Mesenchymal stem cell (in vitro differentiated cells and primary cell): ENCODE data around the gene FOXB2.
"Not testable (repeated sequence)": the region's sequence is repeated elsewhere in the genome, so short reads cannot be mapped to it uniquely, and the experiment has no call there.

ENCODE experiments used
- DNase-seq: peaks from one replicate; pipeline ENCODE4 v3.0.0-alpha.2; 2013
- H2AFZ ChIP-seq: one replicate; pipeline ENCODE4 v1.6.1; 2013; ENCODE audit warnings: low read depth, mild to moderate bottlenecking, control low read depth, inconsistent platforms, low read length, moderate library complexity
- H2AK5ac ChIP-seq: 2 replicates; pipeline ENCODE4 v1.6.1; 2013; ENCODE audit warnings: low read length, moderate library complexity, mild to moderate bottlenecking, inconsistent platforms; ENCODE audit not compliant: severe bottlenecking
- H2BK120ac ChIP-seq: one replicate; pipeline ENCODE4 v1.6.1; 2013; ENCODE audit warnings: low read depth, mild to moderate bottlenecking, inconsistent platforms, low read length, moderate library complexity
- H2BK12ac ChIP-seq, 2 experiments: one replicate each; pipeline ENCODE4 v1.6.1; 2013; ENCODE audit warnings: inconsistent platforms in 2 of 2, low read length in 2 of 2, mild to moderate bottlenecking in 2 of 2, moderate library complexity in 2 of 2, control low read depth in 1 of 2
- H2BK15ac ChIP-seq: one replicate; pipeline ENCODE4 v1.6.1; 2013; ENCODE audit warnings: mild to moderate bottlenecking, low read depth, inconsistent platforms; ENCODE audit not compliant: poor library complexity, severe bottlenecking
- H2BK5ac ChIP-seq: 2 replicates; pipeline ENCODE4 v1.6.1; 2013; ENCODE audit warnings: low read depth, mild to moderate bottlenecking, low read length, control low read depth, inconsistent platforms; ENCODE audit not compliant: poor library complexity, severe bottlenecking
- H3K14ac ChIP-seq, 2 experiments: one replicate each; pipeline ENCODE4 v1.6.1; 2013; ENCODE audit warnings: inconsistent platforms in 2 of 2, low read length in 2 of 2, control low read depth in 1 of 2, mild to moderate bottlenecking in 1 of 2, moderate library complexity in 1 of 2
- H3K18ac ChIP-seq, 2 experiments: one replicate each; pipeline ENCODE4 v1.6.1; 2013; ENCODE audit warnings: inconsistent platforms in 2 of 2, low read length in 2 of 2, control low read depth in 1 of 2, low read depth in 1 of 2, mild to moderate bottlenecking in 1 of 2
- H3K23ac ChIP-seq, 2 experiments: one replicate each; pipeline ENCODE4 v1.6.1; 2013; ENCODE audit warnings: inconsistent platforms in 2 of 2, low read length in 2 of 2, mild to moderate bottlenecking in 2 of 2, moderate library complexity in 2 of 2, control low read depth in 1 of 2
- H3K27ac ChIP-seq: 2 replicates; pipeline ENCODE4 v1.5.1; 2013; ENCODE audit warnings: mild to moderate bottlenecking, moderate library complexity, low read length, control low read depth, inconsistent platforms; ENCODE audit not compliant: poor library complexity, severe bottlenecking
- H3K27me3 ChIP-seq, 2 experiments: 2 replicates each; pipeline versions ENCODE4 v1.6.1 to v1.7.0; 2013; ENCODE audit warnings: low read length in 2 of 2, mild to moderate bottlenecking in 2 of 2, moderate library complexity in 2 of 2, control low read depth in 1 of 2, inconsistent platforms in 1 of 2; ENCODE audit not compliant: control insufficient read depth in 1 of 2, insufficient read depth in 1 of 2
- H3K36me3 ChIP-seq, 2 experiments: 2 replicates each; pipeline versions ENCODE4 v1.6.1 to v1.7.0; 2013; ENCODE audit warnings: low read length in 2 of 2, control low read depth in 1 of 2, inconsistent platforms in 1 of 2, low read depth in 1 of 2, mild to moderate bottlenecking in 1 of 2; ENCODE audit not compliant: insufficient read depth in 2 of 2, control insufficient read depth in 1 of 2
- H3K4ac ChIP-seq, 2 experiments: one replicate each; pipeline ENCODE4 v1.6.1; 2013; ENCODE audit warnings: inconsistent platforms in 2 of 2, low read length in 2 of 2, mild to moderate bottlenecking in 2 of 2, moderate library complexity in 2 of 2, control low read depth in 1 of 2, low read depth in 1 of 2
- H3K4me1 ChIP-seq: 2 replicates; pipeline ENCODE4 v1.6.1; 2013; ENCODE audit warnings: low read depth, low read length, control low read depth; ENCODE audit not compliant: control insufficient read depth, insufficient read depth
- H3K4me2 ChIP-seq: 2 replicates; pipeline ENCODE4 v1.6.1; 2013; ENCODE audit warnings: low read length, mild to moderate bottlenecking, inconsistent platforms; ENCODE audit not compliant: poor library complexity, severe bottlenecking
- H3K4me3 ChIP-seq, 2 experiments: 2 replicates each; pipeline versions ENCODE4 v1.5.1 to v1.7.0; 2013; ENCODE audit warnings: low read length in 2 of 2, mild to moderate bottlenecking in 2 of 2, control low read depth in 1 of 2, low read depth in 1 of 2; ENCODE audit not compliant: insufficient read depth in 1 of 2
- H3K79me1 ChIP-seq: replicated peaks from 2 replicates; pipeline ENCODE4 v1.6.1; 2013; ENCODE audit warnings: mild to moderate bottlenecking, control low read depth, low read length, inconsistent platforms; ENCODE audit not compliant: poor library complexity, severe bottlenecking
- H3K9ac ChIP-seq: 2 replicates; pipeline ENCODE4 v1.7.0; 2013; ENCODE audit warnings: mild to moderate bottlenecking, low read length, moderate library complexity
- H3K9me3 ChIP-seq: 2 replicates; pipeline ENCODE4 v1.7.0; 2013; ENCODE audit warnings: mild to moderate bottlenecking, low read length; ENCODE audit not compliant: control insufficient read depth
- H4K8ac ChIP-seq: one replicate; pipeline ENCODE4 v1.6.1; 2013; ENCODE audit warnings: inconsistent platforms, mild to moderate bottlenecking, low read length, moderate library complexity
- H4K91ac ChIP-seq: one replicate; pipeline ENCODE4 v1.6.1; 2013; ENCODE audit warnings: mild to moderate bottlenecking, low read length, inconsistent platforms
- WGBS: methylation state at CpG from one replicate; pipeline ENCODE4 v1.1.7; 2013; ENCODE audit warnings: mixed read lengths; 5-methylcytosine and 5-hydroxymethylcytosine counted together

Gene FOXB2

GRCh38 chr9:77040340-77040739 lies 20.9 kb downstream of the FOXB2 start:
- no peaks in the 10 kb centered on the region for H3K79me1 ChIP-seq
- H2BK5ac ChIP-seq = no peak overlapping the region
- H3K14ac ChIP-seq = no peak overlapping the region

GRCh38 chr9:77043743-77044142 lies 24.3 kb downstream of the FOXB2 start:
- not testable (repeated sequence) for DNase-seq, H3K9me3 ChIP-seq, H4K8ac ChIP-seq, H2AFZ ChIP-seq, H3K27ac ChIP-seq, H3K79me1 ChIP-seq, H2BK120ac ChIP-seq, H3K18ac ChIP-seq, H2BK12ac ChIP-seq, H2AK5ac ChIP-seq, H2BK5ac ChIP-seq, H3K36me3 ChIP-seq, H2BK15ac ChIP-seq, H3K14ac ChIP-seq, H3K4me2 ChIP-seq, H3K4ac ChIP-seq, H4K91ac ChIP-seq, H3K4me1 ChIP-seq, H3K9ac ChIP-seq, H3K4me3 ChIP-seq, H3K23ac ChIP-seq
- WGBS = no CpG with 5 or more reads among the region's 4 CpGs
- peaks cover 21 to 39% of the 10 kb centered on the region in 2 experiments for H3K27me3 ChIP-seq

More at GRCh38 chr9:77040340-77040739, 20.9 kb downstream of the FOXB2 start:
- Histone ChIP-seq H3K23ac (no peak overlapping the region), H3K9me3 (no peaks in the 10 kb centered on the region), H2BK12ac (no peak overlapping the region), H4K91ac (no peak overlapping the region), H3K4me1 (no peaks in the 10 kb centered on the region), H2BK120ac (no peak overlapping the region), H3K9ac (no peak overlapping the region), H3K4me3 (no peak overlapping the region), H4K8ac (no peak overlapping the region), H3K27ac (no peak overlapping the region), H3K27me3 (peaks cover 15 to 19% of the 10 kb centered on the region in 2 experiments), H3K4me2 (no peak overlapping the region), H2BK15ac (no peak overlapping the region), H3K36me3 (no peaks in the 10 kb centered on the region), H2AK5ac (no peak overlapping the region), H3K4ac (no peak overlapping the region), H2AFZ (no peak overlapping the region), H3K18ac (no peak overlapping the region)
- WGBS = 68% methylated on average over 7 of the region's 7 CpGs
- DNase-seq = no peak

- H4K8ac ChIP-seq, H2BK5ac ChIP-seq, H2AFZ ChIP-seq, H3K18ac ChIP-seq, H3K36me3 ChIP-seq, H3K4me1 ChIP-seq, H3K23ac ChIP-seq, H4K91ac ChIP-seq, H3K27ac ChIP-seq, H2BK15ac ChIP-seq, H2BK120ac ChIP-seq, H3K4ac ChIP-seq, H3K4me3 ChIP-seq, DNase-seq, H3K14ac ChIP-seq, H3K9me3 ChIP-seq, H3K9ac ChIP-seq, H2BK12ac ChIP-seq, H3K79me1 ChIP-seq, H3K4me2 ChIP-seq, H2AK5ac ChIP-seq: not testable (repeated sequence)
- peaks cover 6 to 16% of the 10 kb centered on the region in 2 experiments for H3K27me3 ChIP-seq
- 98% methylated on average over 9 of the region's 31 CpGs for WGBS
Observed at GRCh38 chr9:77060681-77061080, 41.2 kb downstream of the FOXB2 start.

- H2AFZ ChIP-seq = no peak overlapping the region
Observed at GRCh38 chr9:77063645-77064285, 44.3 kb downstream of the FOXB2 start.

More at GRCh38 chr9:77063645-77064285, 44.3 kb downstream of the FOXB2 start:
- no peak overlapping the region for H4K91ac ChIP-seq
- no peak overlapping the region for H3K27ac ChIP-seq
- no peak overlapping the region for H3K18ac ChIP-seq
- H2BK120ac ChIP-seq = no peak overlapping the region
- H3K4me1 ChIP-seq = peaks cover 1% of the 10 kb centered on the region
- H2BK5ac ChIP-seq = no peak overlapping the region
- no peaks in the 10 kb centered on the region for H3K79me1 ChIP-seq
- no peak overlapping the region for H2AK5ac ChIP-seq
- 72% methylated on average over 6 of the region's 6 CpGs for WGBS
- no peak overlapping the region for H2BK12ac ChIP-seq
- peak; percentile 16 for DNase-seq
- no peaks in the 10 kb centered on the region for H3K9me3 ChIP-seq
- H3K9ac ChIP-seq = no peak overlapping the region
- no peak overlapping the region for H3K23ac ChIP-seq
- no peak overlapping the region for H3K4me3 ChIP-seq
- H3K27me3 ChIP-seq = peaks cover 0 to 6% of the 10 kb centered on the region in 2 experiments
- H4K8ac ChIP-seq = no peak overlapping the region
- no peak overlapping the region for H3K14ac ChIP-seq
- H3K4me2 ChIP-seq = no peak overlapping the region
- no peak overlapping the region for H3K4ac ChIP-seq
- no peak overlapping the region for H2BK15ac ChIP-seq
- no peaks in the 10 kb centered on the region for H3K36me3 ChIP-seq
